Breast epithelium (tissue), 3 donors: ENCODE results near the gene SLC22A13.

Experiments used
- CTCF ChIP-seq, 3 donors: fragments of 450-650 bp; IDR thresholded peaks; one replicate each; pipeline ENCODE4 v1.5.1; 2016 to 2017; ENCODE audit warnings: antibody characterized with exemption in 3 of 3, mild to moderate bottlenecking in 3 of 3, moderate library complexity in 3 of 3
- POLR2A ChIP-seq: fragments of 450-650 bp; IDR thresholded peaks from one replicate; pipeline ENCODE4 v1.6.1; 2016; ENCODE audit warnings: antibody characterized with exemption, mild to moderate bottlenecking, moderate library complexity
- POLR2AphosphoS5 ChIP-seq, 3 donors: sonication (generic); formaldehyde crosslinking; IDR thresholded peaks; one replicate each; pipeline ENCODE4 v1.6.1; 2017; ENCODE audit warnings: antibody characterized with exemption in 3 of 3

- TF ChIP-seq CTCF (IDR thresholded peaks at IDR 0.05), result no peak
- no peak for TF ChIP-seq POLR2A
- no peak for TF ChIP-seq POLR2AphosphoS5 (IDR thresholded peaks at IDR 0.05)
Observed at GRCh38 chr3:38267662-38268061, 2.0 kb downstream of the SLC22A13 start.
